H1 (cell line): ENCODE data around the gene TLR10. TPM values are rescaled to one million over a fixed set of nuclear protein-coding genes. Genes with fewer than 3 reads are reported as not detected.

Experiments used
- CTCF ChIA-PET: fragments of 300-600 bp; sonication (Branson Sonifier 250); formaldehyde crosslinking; loops from one replicate; lab custom pipeline; 2021; ENCODE audit not compliant: partially characterized antibody; lab: Charles Lee
- POLR2A ChIA-PET: fragments of 300-600 bp; sonication (Branson Sonifier 250); formaldehyde crosslinking; loops from one replicate; lab custom pipeline; 2021; ENCODE audit warnings: inconsistent platforms; ENCODE audit not compliant: partially characterized antibody; lab: Charles Lee
- DNase-seq, 2 experiments: peaks; one replicate each; pipeline versions ENCODE4 v3.0.0 to v3.0.0-alpha.2; 2010 to 2022; ENCODE audit warnings: low spot score in 2 of 2, low read depth in 1 of 2, mixed read lengths in 1 of 2
- FAIRE-seq: peaks from 2 replicates; lab custom pipeline; 2011; peaks lifted over from hg19 to GRCh38; lab: Jason Lieb, UNC
- H2AFZ ChIP-seq: 2 replicates; pipeline ENCODE4 v1.8.1; 2012; ENCODE audit warnings: low read length, inconsistent platforms
- H2AK5ac ChIP-seq: 2 replicates; pipeline ENCODE4 v1.6.1; 2013; ENCODE audit warnings: low read depth, low read length
- H2BK120ac ChIP-seq: replicated peaks from 2 replicates; pipeline ENCODE3; 2013; ENCODE audit warnings: low read depth, low read length, inconsistent platforms
- H2BK12ac ChIP-seq: 2 replicates; pipeline ENCODE4 v1.6.1; 2013; ENCODE audit warnings: low read depth, low read length
- H2BK15ac ChIP-seq: 2 replicates; pipeline ENCODE4 v1.6.1; 2013; ENCODE audit warnings: low read length
- H2BK20ac ChIP-seq: 2 replicates; pipeline ENCODE4 v1.6.1; 2013; ENCODE audit warnings: low read length
- H2BK5ac ChIP-seq: 2 replicates; pipeline ENCODE4 v1.6.1; 2013; ENCODE audit warnings: low read depth, low read length
- H3K14ac ChIP-seq: 2 replicates; pipeline ENCODE4 v1.6.1; 2013; ENCODE audit warnings: inconsistent platforms; ENCODE audit not compliant: insufficient read length
- H3K18ac ChIP-seq: 2 replicates; pipeline ENCODE4 v1.6.1; 2013; ENCODE audit warnings: low read length; ENCODE audit errors: extremely low read depth
- H3K23ac ChIP-seq: 2 replicates; pipeline ENCODE4 v1.6.1; 2013; ENCODE audit warnings: inconsistent platforms; ENCODE audit not compliant: insufficient read length
- H3K23me2 ChIP-seq: 2 replicates; pipeline ENCODE4 v1.6.1; 2013; ENCODE audit warnings: low read depth, low read length
- H3K27ac ChIP-seq: 2 replicates; pipeline ENCODE4 v1.6.1; 2011; ENCODE audit warnings: low read depth, low read length, inconsistent platforms
- H3K27me3 ChIP-seq, 4 experiments: replicated peaks in 1 of 4; 1 replicate in 1 of 4; 2 replicates in 3 of 4; pipeline versions ENCODE4 v1.6.1 to v1.8.1; 2011 to 2013; ENCODE audit warnings: low read length in 3 of 4, mild to moderate bottlenecking in 3 of 4, inconsistent platforms in 2 of 4, mixed read lengths in 2 of 4, moderate library complexity in 1 of 4; ENCODE audit not compliant: control insufficient read depth in 3 of 4, insufficient read depth in 3 of 4; ENCODE audit errors: extremely low read depth in 1 of 4
- H3K36me3 ChIP-seq, 4 experiments: 2 replicates each; pipeline versions ENCODE4 v1.6.1 to v1.8.1; 2011 to 2013; ENCODE audit warnings: mild to moderate bottlenecking in 4 of 4, low read length in 3 of 4, moderate library complexity in 2 of 4, control low read depth in 1 of 4, inconsistent platforms in 1 of 4; ENCODE audit not compliant: insufficient read depth in 4 of 4, control insufficient read depth in 2 of 4
- H3K4ac ChIP-seq: replicated peaks from 2 replicates; pipeline ENCODE3; 2013; ENCODE audit warnings: low read length, low read depth, mixed read lengths, inconsistent platforms; ENCODE audit not compliant: insufficient read length
- H3K4me1 ChIP-seq, 4 experiments: replicated peaks in 1 of 4; 1 replicate in 1 of 4; 2 replicates in 3 of 4; pipeline versions ENCODE4 v1.6.1 to v1.8.1; 2011 to 2013; ENCODE audit warnings: low read length in 3 of 4, inconsistent platforms in 2 of 4, mixed read lengths in 1 of 4; ENCODE audit not compliant: insufficient read depth in 4 of 4, control insufficient read depth in 3 of 4
- H3K4me2 ChIP-seq, 2 experiments: 2 replicates each; pipeline versions ENCODE4 v1.6.1 to v1.8.1; 2011 to 2013; ENCODE audit warnings: low read depth in 2 of 2, low read length in 2 of 2, control low read depth in 1 of 2, inconsistent platforms in 1 of 2, mild to moderate bottlenecking in 1 of 2; ENCODE audit not compliant: insufficient read depth in 1 of 2
- H3K4me3 ChIP-seq, 4 experiments: fragments of 200-600, 300-600 bp in 1 of 4; sonication (generic), shearing (Covaris generic), sonication (Bioruptor Twin) in 1 of 4; 2 replicates each; pipeline versions ENCODE4 v1.5.1 to v1.8.1; 2011 to 2016; ENCODE audit warnings: low read length in 4 of 4, low read depth in 3 of 4, control low read depth in 2 of 4, inconsistent platforms in 2 of 4, mild to moderate bottlenecking in 2 of 4, mixed read lengths in 1 of 4, moderate library complexity in 1 of 4; ENCODE audit not compliant: insufficient read depth in 2 of 4; ENCODE audit errors: extremely low read depth in 1 of 4
- H3K56ac ChIP-seq: replicated peaks from 2 replicates; pipeline ENCODE3; 2013; ENCODE audit warnings: low read depth, mild to moderate bottlenecking, mixed read lengths, low read length, inconsistent platforms; ENCODE audit not compliant: insufficient read length
- H3K79me1 ChIP-seq: 2 replicates; pipeline ENCODE4 v1.6.1; 2013; ENCODE audit warnings: low read depth, low read length, control low read depth
- H3K79me2 ChIP-seq, 2 experiments: 2 replicates each; pipeline versions ENCODE4 v1.6.1 to v1.8.1; 2012 to 2013; ENCODE audit warnings: low read length in 2 of 2, mild to moderate bottlenecking in 2 of 2, inconsistent platforms in 1 of 2; ENCODE audit not compliant: insufficient read depth in 2 of 2, control insufficient read depth in 1 of 2
- H3K9ac ChIP-seq, 4 experiments: replicated peaks in 1 of 4; 1 replicate in 1 of 4; 2 replicates in 3 of 4; pipeline versions ENCODE4 v1.6.1 to v1.8.1; 2011 to 2013; ENCODE audit warnings: low read depth in 3 of 4, low read length in 3 of 4, control low read depth in 2 of 4, mild to moderate bottlenecking in 2 of 4, moderate library complexity in 2 of 4, inconsistent platforms in 1 of 4; ENCODE audit errors: extremely low read depth in 1 of 4
- H3K9me3 ChIP-seq, 2 experiments: 2 replicates each; pipeline versions ENCODE4 v1.6.1 to v1.8.1; 2012 to 2013; ENCODE audit warnings: mild to moderate bottlenecking in 2 of 2, moderate library complexity in 2 of 2, control low read depth in 1 of 2, inconsistent platforms in 1 of 2, low read depth in 1 of 2, low read length in 1 of 2, mixed read lengths in 1 of 2; ENCODE audit not compliant: insufficient read depth in 2 of 2
- H4K20me1 ChIP-seq, 2 experiments: replicated peaks in 1 of 2; 2 replicates each; pipeline versions ENCODE3 to v1.8.1; 2011 to 2013; ENCODE audit warnings: inconsistent platforms in 2 of 2, low read length in 2 of 2, mild to moderate bottlenecking in 1 of 2; ENCODE audit not compliant: insufficient read depth in 2 of 2, control insufficient read depth in 1 of 2
- H4K5ac ChIP-seq: 2 replicates; pipeline ENCODE4 v1.6.1; 2013; ENCODE audit warnings: low read length, low read depth, mixed read lengths, inconsistent platforms; ENCODE audit not compliant: insufficient read length
- H4K8ac ChIP-seq: 2 replicates; pipeline ENCODE4 v1.8.0; 2013; ENCODE audit warnings: mild to moderate bottlenecking, moderate library complexity, low read length, inconsistent platforms; ENCODE audit not compliant: insufficient read depth; ENCODE audit errors: extremely low read depth
- H4K91ac ChIP-seq: replicated peaks from 2 replicates; pipeline ENCODE3; 2013; ENCODE audit warnings: low read length, mixed read lengths, inconsistent platforms; ENCODE audit not compliant: insufficient read length
- CBX8 ChIP-seq: fragments of 300-800, 300-1000 bp; sonication (generic); IDR thresholded peaks from 2 replicates; pipeline ENCODE4 v1.7.1; 2016; ENCODE audit warnings: low read depth, low read length, borderline replicate concordance
- CREB1 ChIP-seq: IDR thresholded peaks from 2 replicates; pipeline ENCODE4 v1.6.1; 2012; ENCODE audit warnings: inconsistent platforms
- EZH2 ChIP-seq: fragments of 200-600 bp; sonication (generic); IDR thresholded peaks from 2 replicates; pipeline ENCODE4 v1.7.1; 2012; ENCODE audit warnings: low read depth, mild to moderate bottlenecking, moderate library complexity, low read length, inconsistent platforms; ENCODE audit not compliant: severe bottlenecking
- HDAC2 ChIP-seq, 2 experiments: fragments of 300-600 bp in 1 of 2; sonication (generic) in 1 of 2; IDR thresholded peaks; 2 replicates each; pipeline ENCODE4 v1.6.1; 2011 to 2012; ENCODE audit warnings: low read depth in 2 of 2, low read length in 2 of 2, mild to moderate bottlenecking in 2 of 2, moderate library complexity in 2 of 2, borderline replicate concordance in 1 of 2, inconsistent platforms in 1 of 2
- HDAC6 ChIP-seq: IDR thresholded peaks from one replicate; pipeline ENCODE4 v1.7.1; 2012; ENCODE audit warnings: low read depth, mild to moderate bottlenecking, inconsistent platforms, low read length, moderate library complexity
- KDM4A ChIP-seq: IDR thresholded peaks from one replicate; pipeline ENCODE4 v1.7.1; 2012; ENCODE audit warnings: low read depth, mild to moderate bottlenecking, moderate library complexity, low read length, inconsistent platforms; ENCODE audit not compliant: severe bottlenecking
- NANOG ChIP-seq: IDR thresholded peaks from 2 replicates; pipeline ENCODE4 v1.6.1; 2011; ENCODE audit warnings: low read length, low read depth, mild to moderate bottlenecking, inconsistent platforms; ENCODE audit not compliant: insufficient read depth, poor library complexity, severe bottlenecking
- POLR2A ChIP-seq, 2 experiments: IDR thresholded peaks; 1 replicate in 1 of 2; 2 replicates in 1 of 2; pipeline ENCODE4 v1.6.1; 2011; ENCODE audit warnings: low read depth in 2 of 2, low read length in 2 of 2, mild to moderate bottlenecking in 2 of 2; ENCODE audit errors: control extremely low read depth in 1 of 2
- POLR2AphosphoS5 ChIP-seq: IDR thresholded peaks from 2 replicates; pipeline ENCODE4 v1.6.1; 2011; ENCODE audit warnings: low read depth, low read length
- RAD21 ChIP-seq, 2 experiments: IDR thresholded peaks in 1 of 2; conservative IDR thresholded peaks in 1 of 2; 2 replicates each; pipeline ENCODE4 v1.6.1; 2011; ENCODE audit warnings: low read depth in 2 of 2, low read length in 2 of 2, improper control_type of control experiment in 1 of 2, inconsistent platforms in 1 of 2, mild to moderate bottlenecking in 1 of 2, moderate library complexity in 1 of 2
- RNF2 ChIP-seq: fragments of 200-900, 300-1000 bp; sonication (generic); IDR thresholded peaks from 2 replicates; pipeline ENCODE4 v1.7.1; 2016; ENCODE audit warnings: borderline replicate concordance, low read depth, mild to moderate bottlenecking, antibody characterized with exemption, low read length; ENCODE audit not compliant: poor library complexity, severe bottlenecking; ENCODE audit errors: missing control alignments
- SIX5 ChIP-seq: IDR thresholded peaks from 2 replicates; pipeline ENCODE4 v1.6.1; 2011; ENCODE audit warnings: mild to moderate bottlenecking, low read depth, low read length
- SUZ12 ChIP-seq: fragments of 200-600 bp; sonication (generic); IDR thresholded peaks from 2 replicates; pipeline ENCODE4 v1.6.1; 2012; ENCODE audit warnings: mild to moderate bottlenecking, inconsistent platforms, low read length, moderate library complexity, mixed read lengths
- TEAD4 ChIP-seq: IDR thresholded peaks from 2 replicates; pipeline ENCODE4 v1.6.1; 2012; ENCODE audit warnings: low read depth, low read length, inconsistent platforms, mixed read lengths
- WGBS, 2 experiments: shearing (Covaris generic) in 1 of 2; methylation state at CpG; one replicate each; pipeline versions ENCODE4 v1.1.6 to v1.1.7; 2013 to 2015; ENCODE audit warnings: low lambda C conversion rate in 2 of 2, mixed read lengths in 2 of 2, inconsistent platforms in 1 of 2, low coverage in 1 of 2, missing lambda C conversion rate in 1 of 2; ENCODE audit not compliant: insufficient replicate concordance in 2 of 2, insufficient coverage in 1 of 2, insufficient read length in 1 of 2; ENCODE audit errors: extremely low coverage in 1 of 2, missing lambda C conversion rate in 1 of 2; 5-methylcytosine and 5-hydroxymethylcytosine counted together
- polyA plus RNA-seq, 7 experiments: library from polyadenylated mRNA; depleted of rRNA in 3 of 7; stranded (reverse) in 5 of 7; unstranded in 2 of 7; fragments of >200 nt in 5 of 7; fragments of 200-250 nt in 2 of 7; gene quantifications; 1 replicate in 5 of 7; 2 replicates in 1 of 7; 4 replicates in 1 of 7; pipeline versions ENCODE4 v1.2.1 to v1.2.3, GENCODE V29; 2011 to 2013; ENCODE audit warnings: missing spikeins in 2 of 7, mixed read lengths in 2 of 7
- total RNA-seq: library from RNA; stranded (reverse); fragmentation: NEBNext Ultra II Directional; extraction: Animal tissue kit (Norgen Biotek cat#: 25700); gene quantifications from 2 replicates; pipeline ENCODE4 v1.2.1, GENCODE V29; 2021

The TLR10 gene
- total and polyA plus RNA-seq, 2 of the 8 experiments (the other 6 are each of a cell fraction or from before 2014, with no cell fraction given) = not detected

- no peak overlapping the region for H2AFZ ChIP-seq
- H3K14ac ChIP-seq = no peak overlapping the region
- H2BK5ac ChIP-seq = no peak overlapping the region
- H3K23me2 ChIP-seq = no peaks in the 10 kb centered on the region
- H3K79me2 ChIP-seq = no peaks in the 10 kb centered on the region
- no peak overlapping the region for H3K27ac ChIP-seq
- no peaks in the 10 kb centered on the region for H3K27me3 ChIP-seq
- no peak overlapping the region for H2BK120ac ChIP-seq
- H2AK5ac ChIP-seq = no peak overlapping the region
- H2BK15ac ChIP-seq = no peak overlapping the region
- no peaks in the 10 kb centered on the region for H3K36me3 ChIP-seq
- no peak overlapping the region for H2BK20ac ChIP-seq
- no peaks in the 10 kb centered on the region for H4K20me1 ChIP-seq
- H4K5ac ChIP-seq = no peak overlapping the region
- ChIA-PET CTCF (no interaction called here), POLR2A (no interaction called here)
- H3K4me1 ChIP-seq = no peaks in the 10 kb centered on the region
- H3K23ac ChIP-seq = no peak overlapping the region
- no peak overlapping the region for H3K4me3 ChIP-seq
- no peak overlapping the region for H3K18ac ChIP-seq
- H3K56ac ChIP-seq = no peak overlapping the region
- no peaks in the 10 kb centered on the region for H3K79me1 ChIP-seq
- H4K91ac ChIP-seq = no peak overlapping the region
- 90% methylated on average over 16 of the region's 27 CpGs; no CpG with 5 or more reads in 1 of the 2 experiments for WGBS, 2 experiments
- H3K9me3 ChIP-seq = peaks cover 7 to 12% of the 10 kb centered on the region in 2 experiments; a peak in 3 of 4 replicates
- H3K4me2 ChIP-seq = no peak overlapping the region
- FAIRE-seq = no peak
- DNase-seq = no peak
- no peak overlapping the region for H3K4ac ChIP-seq
- no peak overlapping the region for H2BK12ac ChIP-seq
- H3K9ac ChIP-seq = no peak overlapping the region
- H4K8ac ChIP-seq = no peak overlapping the region
- TF ChIP-seq RAD21 (IDR thresholded peaks at IDR 0.05 in 1 of 2, conservative IDR thresholded peaks at IDR 0.05 in 1 of 2; ENCODE audit: low read depth in 2 of 2, low read length in 2 of 2) (no peak), POLR2A (IDR thresholded peaks at IDR 0.05; ENCODE audit: control extremely low read depth in 1 of 2, low read depth in 2 of 2, low read length in 2 of 2) (no peak), CREB1 (no peak), POLR2AphosphoS5 (no peak), KDM4A (no peak), EZH2 (no peak), HDAC2 (IDR thresholded peaks at IDR 0.05; ENCODE audit: borderline replicate concordance in 1 of 2, low read depth in 2 of 2, low read length in 2 of 2) (no peak), SIX5 (no peak), SUZ12 (no peak), CBX8 (no peak), HDAC6 (no peak), TEAD4 (no peak), RNF2 (no peak), NANOG (no peak)
These were observed 41.0 kb upstream of the TLR10 start for GRCh38 chr4:38823766-38824165.
